Measurements from ENCODE around the gene KLHL29.

KLHL29 gene

GRCh38 chr2:23549821-23550530 is 165.0 kb downstream of the KLHL29 start:
- no peak overlapping the region for H3K4me3 ChIP-seq (ENCODE audit: low read depth, low read length)
- no peak for TF ChIP-seq CTCF (IDR thresholded peaks at IDR 0.05; ENCODE audit: borderline replicate concordance, insufficient read depth, low read depth, low read length)

DNA sequence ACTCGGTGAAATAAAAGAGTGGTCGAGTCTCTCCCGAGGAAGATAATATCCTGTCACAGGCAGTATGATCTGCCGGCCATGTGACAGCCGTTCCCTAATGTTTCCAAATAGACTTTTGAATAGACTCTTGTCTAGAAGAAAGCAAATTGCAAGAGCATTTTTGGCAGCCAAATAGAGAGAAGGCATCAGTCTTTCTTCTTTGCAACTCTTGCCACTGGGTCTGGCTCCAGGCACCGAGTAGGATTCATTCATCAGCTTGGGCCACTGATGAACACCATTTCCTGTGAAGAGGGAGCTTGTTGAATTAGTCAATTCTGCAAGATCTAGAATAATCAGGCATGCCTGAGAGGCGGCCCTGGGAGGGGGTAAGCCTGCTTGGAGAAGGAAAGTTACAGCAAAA is 165.6 kb downstream of the KLHL29 start:
- no peak overlapping the region for H3K4me3 ChIP-seq (ENCODE audit: low read depth, low read length)
- TF ChIP-seq CTCF (IDR thresholded peaks at IDR 0.05; ENCODE audit: borderline replicate concordance, insufficient read depth, low read depth, low read length) = no peak

DNA sequence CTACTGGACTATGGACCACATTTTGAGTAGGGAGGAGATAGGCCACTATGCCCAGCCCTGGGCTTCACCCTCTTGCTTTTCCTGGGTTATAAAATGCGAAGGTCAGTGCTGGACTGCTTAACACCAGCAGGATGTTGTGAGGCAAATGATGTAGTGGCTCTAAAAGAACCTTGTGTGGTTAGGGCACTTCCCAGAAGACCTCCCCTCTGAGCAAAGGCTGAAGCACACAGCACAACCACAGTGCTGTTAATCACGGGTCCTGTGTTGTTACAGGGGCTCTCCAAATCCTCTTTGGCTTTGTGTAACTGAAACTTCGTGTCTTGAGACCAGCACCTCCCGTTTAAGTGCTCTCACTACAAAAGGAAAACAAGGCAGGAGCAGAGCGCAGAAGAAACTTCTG is 166.9 kb downstream of the KLHL29 start:
- no peak overlapping the region for H3K4me3 ChIP-seq (ENCODE audit: low read depth, low read length)
- no peak for TF ChIP-seq CTCF (IDR thresholded peaks at IDR 0.05; ENCODE audit: borderline replicate concordance, insufficient read depth, low read depth, low read length)

DNA sequence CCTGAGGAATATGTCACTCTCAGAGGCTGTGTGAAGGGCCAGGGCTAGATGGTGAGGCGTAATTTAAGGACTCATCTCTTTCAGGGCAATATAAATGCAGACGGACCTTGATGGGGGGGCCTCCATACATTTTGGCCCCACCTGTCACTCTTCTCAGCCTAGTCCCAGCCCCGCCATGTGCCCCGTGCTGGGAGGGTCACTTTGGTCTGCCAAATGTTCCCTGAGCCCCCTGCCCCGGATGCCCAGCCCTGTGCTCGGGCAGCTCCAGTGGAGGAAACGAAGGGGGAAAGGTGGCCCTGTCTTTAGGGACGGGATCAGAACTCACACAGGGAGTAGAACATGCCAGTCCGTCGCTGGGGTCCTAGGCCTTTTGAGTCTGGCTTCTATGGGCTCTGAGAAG is 168.6 kb downstream of the KLHL29 start:
- no peak overlapping the region for H3K4me3 ChIP-seq (ENCODE audit: low read depth, low read length)
- TF ChIP-seq CTCF (IDR thresholded peaks at IDR 0.05; ENCODE audit: borderline replicate concordance, insufficient read depth, low read depth, low read length) = no peak

DNA sequence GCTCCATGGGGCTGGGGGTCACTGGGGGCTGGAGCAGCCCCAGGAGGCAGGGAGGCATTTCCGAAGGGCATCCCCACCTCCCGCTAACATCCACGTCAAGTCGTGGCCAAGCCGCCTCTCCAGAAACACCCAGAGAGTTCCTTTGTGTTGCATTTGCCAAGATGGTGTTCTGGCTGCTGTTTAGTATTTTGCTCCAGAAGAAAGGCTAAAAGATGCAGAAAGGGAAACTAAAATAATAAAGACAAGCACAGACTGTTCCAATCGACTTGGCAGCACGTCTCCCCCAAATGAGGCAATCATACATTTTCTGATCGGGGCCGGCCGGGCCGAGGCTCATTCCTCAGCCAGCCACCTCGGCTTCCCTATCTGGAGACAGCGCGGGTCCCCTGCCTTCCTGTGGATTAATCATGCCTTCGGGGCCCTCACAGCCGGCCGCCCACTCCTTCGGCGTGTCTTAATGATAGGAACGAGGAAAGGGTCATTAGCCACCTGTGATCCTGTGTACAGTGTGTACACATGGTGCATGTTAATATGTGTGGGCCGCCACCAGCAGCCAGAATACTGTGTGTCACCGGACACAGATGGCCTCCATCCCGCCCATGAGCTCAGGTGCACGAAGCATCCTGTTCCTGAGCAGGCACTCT is 169.2 kb downstream of the KLHL29 start:
- no peak overlapping the region for H3K4me3 ChIP-seq (ENCODE audit: low read depth, low read length)
- no peak for TF ChIP-seq CTCF (IDR thresholded peaks at IDR 0.05; ENCODE audit: borderline replicate concordance, insufficient read depth, low read depth, low read length)

DNA sequence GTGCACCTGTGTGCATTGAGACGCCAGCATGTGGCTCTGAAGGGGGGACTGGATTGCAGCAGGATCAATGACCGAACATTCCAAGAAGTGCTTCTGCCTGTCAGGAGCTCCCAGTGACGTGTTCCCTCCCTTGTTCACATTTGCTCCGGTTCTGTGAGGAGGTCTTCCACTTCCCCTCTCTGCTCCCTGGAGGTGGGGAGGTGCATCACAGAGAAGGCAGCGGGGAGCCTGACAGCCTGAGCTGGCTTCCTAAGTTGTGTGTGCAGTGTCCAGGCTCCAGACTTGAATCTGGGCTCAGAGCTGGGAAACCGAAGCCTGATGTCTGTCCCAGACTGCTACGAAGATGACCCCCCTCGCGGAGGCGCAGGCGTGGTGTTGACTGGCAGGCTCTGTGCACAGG is 171.0 kb downstream of the KLHL29 start:
- no peak for TF ChIP-seq CTCF (IDR thresholded peaks at IDR 0.05; ENCODE audit: borderline replicate concordance, insufficient read depth, low read depth, low read length)
- no peak overlapping the region for H3K4me3 ChIP-seq (ENCODE audit: low read depth, low read length)

DNA sequence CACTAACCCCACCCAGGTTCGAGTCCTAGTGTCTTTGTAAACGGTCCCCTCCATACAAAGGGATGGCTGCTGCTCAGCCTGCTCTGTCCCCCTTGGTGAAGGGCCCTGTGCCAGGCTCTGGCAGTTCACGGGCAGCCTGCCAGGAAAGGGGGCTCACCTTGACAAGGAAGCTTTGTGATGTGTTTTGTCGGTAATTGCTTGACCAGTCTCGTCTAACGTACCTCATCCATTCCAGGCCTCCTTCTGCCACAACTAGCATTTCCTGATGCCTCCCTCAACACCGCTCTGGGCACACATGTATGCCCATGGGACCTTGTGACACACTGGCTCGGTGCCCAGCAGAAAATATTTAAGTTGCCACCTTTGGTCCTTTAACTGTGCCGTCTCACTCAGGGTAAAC is 171.9 kb downstream of the KLHL29 start:
- TF ChIP-seq CTCF (IDR thresholded peaks at IDR 0.05; ENCODE audit: borderline replicate concordance, insufficient read depth, low read depth, low read length) = no peak
- no peak overlapping the region for H3K4me3 ChIP-seq (ENCODE audit: low read depth, low read length)
